Adrenal gland (tissue), 12 donors: ENCODE results near the gene STAG2. TPM values are rescaled to one million over a fixed set of nuclear protein-coding genes. Genes with fewer than 3 reads are reported as not detected.

Source experiments
- DNase-seq, 7 donors: peaks; one replicate each; pipeline ENCODE4 v3.0.0-alpha.2; 2019 to 2020
- H3K27ac ChIP-seq, 5 donors: fragments of 200-600 bp; sonication (generic) in 4 of 5; 1 replicate in 3 of 5; 2 replicates in 2 of 5; pipeline versions ENCODE4 v1.5.1 to v1.8.0; 2016 to 2020; ENCODE audit warnings: mild to moderate bottlenecking in 1 of 5
- H3K27me3 ChIP-seq: fragments of 200-600 bp; 2 replicates; pipeline ENCODE4 v1.8.0; 2021
- H3K36me3 ChIP-seq, 2 donors: fragments of 200-600 bp; replicated peaks in 1 of 2; 1 replicate in 1 of 2; 2 replicates in 1 of 2; pipeline versions ENCODE4 v1.5.1 to v1.8.0; 2018 to 2022
- H3K4me1 ChIP-seq, 2 donors: fragments of 200-600 bp; replicated peaks in 1 of 2; 1 replicate in 1 of 2; 2 replicates in 1 of 2; pipeline versions ENCODE4 v1.5.1 to v1.8.0; 2018 to 2021
- H3K4me3 ChIP-seq, 4 donors: fragments of 200-600 bp; sonication (generic) in 3 of 4; one replicate each; pipeline ENCODE4 v1.5.1; 2016 to 2018
- H3K9me3 ChIP-seq, 3 donors: fragments of 200-600 bp; sonication (generic) in 1 of 3; replicated peaks in 1 of 3; 1 replicate in 2 of 3; 2 replicates in 1 of 3; pipeline versions ENCODE4 v1.5.1 to v1.8.0; 2016 to 2021
- POLR2A ChIP-seq, 2 donors: fragments of 450-650 bp; IDR thresholded peaks; one replicate each; pipeline ENCODE4 v1.6.1; 2017; ENCODE audit warnings: antibody characterized with exemption in 2 of 2, mild to moderate bottlenecking in 2 of 2, moderate library complexity in 1 of 2
- WGBS, 4 donors: extraction: QIAGEN DNeasy Blood & Tissue Kit in 2 of 4; methylation state at CpG; one replicate each; pipeline versions ENCODE4 v1.1.5 to v1.1.7; 2013 to 2017; 5-methylcytosine and 5-hydroxymethylcytosine counted together
- intact Hi-C, 2 donors: fragments of 100-400 bp; cut with DNase I; formaldehyde crosslinking; loops; one replicate each; pipeline versions ENCODE4 v1.14.1 to v1.15.0; 2022 to 2023
- polyA plus RNA-seq, 3 donors: library from polyadenylated mRNA; stranded (reverse); fragments of 200-250 nt in 2 of 3; fragments of 350-450 nt in 1 of 3; fragmentation: Illumina TruSeq in 1 of 3; extraction: RNeasy Lipid Tissue Mini Kit (QIAGEN cat#74804) in 1 of 3; gene quantifications; one replicate each; pipeline ENCODE4 v1.2.3, GENCODE V29; 2013 to 2014
- total RNA-seq, 9 donors: library from RNA; depleted of rRNA in 4 of 9; stranded (reverse); fragments of >200 nt in 4 of 9; fragments of 120-200 nt in 1 of 9; fragmentation: NEBNext Ultra II Directional in 1 of 9; extraction: Animal tissue kit (Norgen Biotek cat#: 25700) in 1 of 9; gene quantifications; one replicate each; pipeline versions ENCODE4 v1.1.0 to v1.2.4, GENCODE V29; 2013 to 2023
- TF ChIP-seq, protein P1 (sequence below), 6 experiments: fragments of 450-650 bp in 4 of 6; fragments of 200-600 bp in 2 of 6; sonication (generic) in 1 of 6; IDR thresholded peaks; 1 replicate in 5 of 6; 2 replicates in 1 of 6; pipeline versions ENCODE4 v1.5.1 to v1.8.0; 2016 to 2021; ENCODE audit warnings: antibody characterized with exemption in 6 of 6, mild to moderate bottlenecking in 2 of 6, moderate library complexity in 1 of 6
- donor health status: healthy with polysubstance abuse.
- donor health status: Bipolar disorder and iron deficiency.
- donor health status: DM: yes; HTN: yes; CAD: no.
- donor health status: DM: no; HTN: no; CAD: no.
- donor health status: DM: no; HTN: no; CAD: no.
- donor health status: DM: yes; HTN: yes; CAD: no.

Gene STAG2
- total and polyA plus RNA-seq, 12 donors, result 12.6 to 71.5 (median 54.9) TPM

GRCh38 chrX:123962006-123962467 lies 531 bp downstream of the STAG2 start:
- Histone ChIP-seq H3K36me3 (no peaks in the 10 kb centered on the region), H3K27ac (peak overlapping the region; percentile 89 to 99 (median 96)), H3K27me3 (no peaks in the 10 kb centered on the region), H3K9me3 (no peaks in the 10 kb centered on the region), H3K4me3 (peak overlapping the region in 3 of 4 donors; percentile 4 to 63 (median 26)), H3K4me1 (peaks cover 0 to 13% of the 10 kb centered on the region in 2 donors)
- TF ChIP-seq POLR2A (IDR thresholded peaks at IDR 0.05), result no peak
- TF ChIP-seq, protein P1, sequence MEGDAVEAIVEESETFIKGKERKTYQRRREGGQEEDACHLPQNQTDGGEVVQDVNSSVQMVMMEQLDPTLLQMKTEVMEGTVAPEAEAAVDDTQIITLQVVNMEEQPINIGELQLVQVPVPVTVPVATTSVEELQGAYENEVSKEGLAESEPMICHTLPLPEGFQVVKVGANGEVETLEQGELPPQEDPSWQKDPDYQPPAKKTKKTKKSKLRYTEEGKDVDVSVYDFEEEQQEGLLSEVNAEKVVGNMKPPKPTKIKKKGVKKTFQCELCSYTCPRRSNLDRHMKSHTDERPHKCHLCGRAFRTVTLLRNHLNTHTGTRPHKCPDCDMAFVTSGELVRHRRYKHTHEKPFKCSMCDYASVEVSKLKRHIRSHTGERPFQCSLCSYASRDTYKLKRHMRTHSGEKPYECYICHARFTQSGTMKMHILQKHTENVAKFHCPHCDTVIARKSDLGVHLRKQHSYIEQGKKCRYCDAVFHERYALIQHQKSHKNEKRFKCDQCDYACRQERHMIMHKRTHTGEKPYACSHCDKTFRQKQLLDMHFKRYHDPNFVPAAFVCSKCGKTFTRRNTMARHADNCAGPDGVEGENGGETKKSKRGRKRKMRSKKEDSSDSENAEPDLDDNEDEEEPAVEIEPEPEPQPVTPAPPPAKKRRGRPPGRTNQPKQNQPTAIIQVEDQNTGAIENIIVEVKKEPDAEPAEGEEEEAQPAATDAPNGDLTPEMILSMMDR (IDR thresholded peaks at IDR 0.05), result no peak
- DNase-seq, result peak in 1 of 7 donors; percentile 19
- intact Hi-C loops, result no loop called here
- WGBS, 4 donors, result 0 to 34% (median 12%) methylated on average over 20 to 23 of the region's 23 CpGs

DNA sequence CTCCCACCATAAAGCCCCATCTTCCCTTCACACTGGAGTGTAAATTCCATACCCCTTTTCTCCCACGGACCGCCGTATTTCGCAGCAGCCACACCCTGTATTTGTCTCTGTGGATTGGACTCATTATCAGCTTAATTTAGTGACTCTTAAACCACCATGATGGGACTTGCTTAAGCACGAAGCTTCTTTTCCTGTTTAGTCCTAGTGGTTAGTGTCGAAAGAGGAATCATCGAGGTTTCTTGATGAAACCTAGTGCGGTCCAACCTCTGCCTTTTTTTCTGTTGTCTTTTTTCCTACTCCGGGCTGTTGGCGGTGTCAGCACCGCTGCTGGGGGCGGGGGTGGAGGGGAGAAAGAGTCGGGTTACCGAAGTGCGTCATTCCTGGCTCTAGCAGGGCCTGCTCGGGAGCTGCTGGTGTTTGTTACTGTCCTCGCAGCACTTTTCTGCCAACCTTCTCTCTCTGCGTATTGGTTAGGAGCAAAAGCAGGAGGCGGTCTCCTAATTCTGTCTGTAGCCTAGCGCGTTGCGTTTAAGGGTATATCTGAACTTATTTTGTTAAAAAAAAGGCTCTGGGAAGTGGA lies 1.4 kb downstream of the STAG2 start:
- TF ChIP-seq POLR2A (IDR thresholded peaks at IDR 0.05), result peak; percentile 46 to 90
- TF ChIP-seq, protein P1 (IDR thresholded peaks at IDR 0.05), result peak in 3 of 6 experiments; percentile 8 to 19 (median 11)
- peaks cover 0 to 13% of the 10 kb centered on the region in 2 donors for H3K4me1 ChIP-seq
- peak overlapping the region; percentile 89 to 99 (median 96) for H3K27ac ChIP-seq
- H3K36me3 ChIP-seq, result no peaks in the 10 kb centered on the region
- no peaks in the 10 kb centered on the region for H3K9me3 ChIP-seq
- 0 to 33% (median 9%) methylated on average over 11 to 22 of the region's 22 CpGs for WGBS, 4 donors
- peak; percentile 89 to 96 (median 94) for DNase-seq
- intact Hi-C loops, result no loop called here
- H3K27me3 ChIP-seq, result no peaks in the 10 kb centered on the region
- H3K4me3 ChIP-seq, result peak overlapping the region in 2 of 4 donors; percentile 26 to 63

- no peaks in the 10 kb centered on the region for H3K27me3 ChIP-seq
- H3K9me3 ChIP-seq, result no peaks in the 10 kb centered on the region
- peak overlapping the region in 1 of 4 donors; percentile 63 for H3K4me3 ChIP-seq
- peaks cover 0 to 13% of the 10 kb centered on the region in 2 donors for H3K4me1 ChIP-seq
- intact Hi-C loops, result no loop called here
- TF ChIP-seq, protein P1 (IDR thresholded peaks at IDR 0.05), result no peak
- TF ChIP-seq POLR2A (IDR thresholded peaks at IDR 0.05), result no peak
- no peaks in the 10 kb centered on the region for H3K36me3 ChIP-seq
- 0 to 27% (median 9%) methylated on average over 2 of the region's 2 CpGs for whole genome bisulfite sequencing, 4 donors
- no peak for DNase-seq
- H3K27ac ChIP-seq, result peak overlapping the region in 4 of 5 donors; percentile 46 to 99 (median 94)
These were observed 2.8 kb downstream of the STAG2 start for GRCh38 chrX:123964156-123964834.

DNA sequence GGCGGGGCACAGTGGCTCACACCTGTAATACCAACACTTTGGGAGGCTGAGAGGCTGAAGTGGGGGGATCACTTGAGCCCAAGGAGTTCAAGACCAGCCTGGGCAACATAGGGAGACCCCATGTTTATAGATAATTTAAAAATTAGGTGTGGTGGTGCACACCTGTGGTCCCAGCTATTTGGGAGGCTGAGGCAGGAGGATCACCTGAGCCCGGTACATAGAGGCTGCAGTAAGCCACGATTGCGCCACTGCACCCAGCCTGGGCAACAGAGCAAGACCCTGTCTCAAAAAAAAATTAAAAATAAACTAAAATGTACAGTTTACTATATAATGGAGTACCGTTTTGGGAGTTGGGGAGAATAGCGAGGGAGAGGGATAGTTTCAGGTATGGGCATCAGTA lies 4.2 kb downstream of the STAG2 start:
- DNase-seq, result no peak
- no peak overlapping the region for H3K4me3 ChIP-seq
- H3K36me3 ChIP-seq, result no peaks in the 10 kb centered on the region
- H3K4me1 ChIP-seq, result peaks cover 0 to 13% of the 10 kb centered on the region in 2 donors
- H3K9me3 ChIP-seq, result no peaks in the 10 kb centered on the region
- intact Hi-C loops, result no loop called here
- WGBS, 4 donors, result 89 to 92% (median 91%) methylated on average over 6 of the region's 6 CpGs
- TF ChIP-seq, protein P1 (IDR thresholded peaks at IDR 0.05), result no peak
- no peak overlapping the region for H3K27ac ChIP-seq
- no peaks in the 10 kb centered on the region for H3K27me3 ChIP-seq
